ENCODE measurements around the gene SLC46A1.

Gene SLC46A1

DNA sequence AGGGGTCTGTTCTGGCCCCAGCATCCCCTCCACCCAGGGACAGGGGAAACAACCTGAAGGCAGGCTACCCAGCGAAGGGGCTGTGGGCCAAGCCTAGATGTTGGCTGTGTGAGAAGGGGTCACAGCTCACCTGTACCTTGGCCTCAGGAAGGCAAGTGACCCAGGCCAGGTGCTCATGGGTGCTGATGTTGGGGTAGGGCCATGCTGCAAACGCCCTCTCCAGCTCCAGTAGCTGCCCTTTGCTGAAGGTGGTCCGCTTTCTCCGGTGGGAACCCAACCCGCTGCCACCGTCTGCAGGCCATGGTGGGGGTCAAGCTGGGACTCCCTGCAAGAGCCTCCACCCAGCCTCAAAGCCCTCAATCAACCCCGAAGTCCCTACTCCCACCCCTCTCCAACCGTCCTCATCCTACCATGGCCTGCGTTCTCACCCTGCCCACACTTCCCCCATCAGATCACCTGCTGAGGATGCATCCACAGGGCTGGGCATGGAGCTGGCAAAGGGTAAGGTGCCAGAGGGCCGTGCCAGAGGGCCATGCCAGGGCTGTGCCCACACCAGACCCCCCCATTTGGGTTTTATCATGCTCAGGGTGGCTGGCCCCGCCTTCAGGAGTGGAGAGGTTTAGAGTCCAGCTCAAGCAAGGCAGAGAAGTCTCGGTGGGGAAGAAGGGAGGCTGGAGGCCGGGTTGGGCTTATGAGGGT is 41.2 kb downstream of the SLC46A1 start, which contains the start of gene SEBOX:
SEBOX (minus strand) TSS at position 535 of the 699 bp plus-strand sequence; CDS start at position 487, 48 bp downstream.
- H3K4me3 ChIP-seq (ENCODE audit: low read depth, low read length): no peak within 1 kb of the TSS
- TF ChIP-seq, protein P1, sequence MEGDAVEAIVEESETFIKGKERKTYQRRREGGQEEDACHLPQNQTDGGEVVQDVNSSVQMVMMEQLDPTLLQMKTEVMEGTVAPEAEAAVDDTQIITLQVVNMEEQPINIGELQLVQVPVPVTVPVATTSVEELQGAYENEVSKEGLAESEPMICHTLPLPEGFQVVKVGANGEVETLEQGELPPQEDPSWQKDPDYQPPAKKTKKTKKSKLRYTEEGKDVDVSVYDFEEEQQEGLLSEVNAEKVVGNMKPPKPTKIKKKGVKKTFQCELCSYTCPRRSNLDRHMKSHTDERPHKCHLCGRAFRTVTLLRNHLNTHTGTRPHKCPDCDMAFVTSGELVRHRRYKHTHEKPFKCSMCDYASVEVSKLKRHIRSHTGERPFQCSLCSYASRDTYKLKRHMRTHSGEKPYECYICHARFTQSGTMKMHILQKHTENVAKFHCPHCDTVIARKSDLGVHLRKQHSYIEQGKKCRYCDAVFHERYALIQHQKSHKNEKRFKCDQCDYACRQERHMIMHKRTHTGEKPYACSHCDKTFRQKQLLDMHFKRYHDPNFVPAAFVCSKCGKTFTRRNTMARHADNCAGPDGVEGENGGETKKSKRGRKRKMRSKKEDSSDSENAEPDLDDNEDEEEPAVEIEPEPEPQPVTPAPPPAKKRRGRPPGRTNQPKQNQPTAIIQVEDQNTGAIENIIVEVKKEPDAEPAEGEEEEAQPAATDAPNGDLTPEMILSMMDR (IDR thresholded peaks at IDR 0.05; ENCODE audit: low read depth, low read length): no peak

DNA sequence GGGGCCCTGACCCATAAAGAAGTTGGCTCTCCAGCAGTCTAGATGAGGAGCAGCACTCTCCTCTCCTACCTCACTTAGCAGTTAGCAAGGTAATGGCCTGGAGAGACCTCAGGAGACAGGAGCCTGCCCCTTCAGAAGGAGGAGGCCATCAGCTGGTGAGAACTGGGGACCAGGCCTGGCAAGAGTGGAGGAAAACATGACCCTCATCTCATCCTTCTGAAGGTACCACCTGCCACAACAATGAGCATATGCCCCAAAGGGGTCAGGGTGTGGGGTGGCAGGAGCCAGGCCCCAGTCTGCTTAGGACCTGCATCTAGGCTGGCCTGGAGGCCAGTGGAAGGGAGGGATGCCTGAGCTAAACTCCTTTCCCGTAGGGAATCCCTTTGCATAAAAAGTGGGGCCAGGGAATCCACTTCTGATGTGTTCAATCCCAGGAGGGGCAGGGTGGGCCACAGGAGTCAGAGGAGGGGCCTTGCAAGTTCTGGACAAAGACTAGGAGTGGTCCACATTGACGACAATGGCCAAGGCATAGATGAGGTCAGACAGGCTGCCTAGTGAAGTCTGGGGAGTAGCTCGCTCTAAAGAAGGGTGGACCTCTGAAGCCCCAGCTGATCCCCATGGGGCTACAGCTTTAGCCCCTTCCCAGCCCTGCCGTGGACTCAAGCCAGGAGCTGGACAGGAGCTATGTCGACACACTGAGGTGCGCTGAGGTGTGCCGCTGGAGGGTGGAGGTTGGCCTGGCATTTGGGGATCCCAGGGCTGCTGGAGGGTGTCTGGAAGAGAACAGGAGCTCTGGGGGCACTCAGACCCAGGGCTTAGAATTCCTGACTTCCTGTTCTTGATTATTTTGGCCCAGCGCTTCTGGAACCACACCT is 42.0 kb downstream of the SLC46A1 start:
- no peak overlapping the region for H3K4me3 ChIP-seq (ENCODE audit: low read depth, low read length)
- TF ChIP-seq, protein P1 (IDR thresholded peaks at IDR 0.05; ENCODE audit: low read depth, low read length): no peak

DNA sequence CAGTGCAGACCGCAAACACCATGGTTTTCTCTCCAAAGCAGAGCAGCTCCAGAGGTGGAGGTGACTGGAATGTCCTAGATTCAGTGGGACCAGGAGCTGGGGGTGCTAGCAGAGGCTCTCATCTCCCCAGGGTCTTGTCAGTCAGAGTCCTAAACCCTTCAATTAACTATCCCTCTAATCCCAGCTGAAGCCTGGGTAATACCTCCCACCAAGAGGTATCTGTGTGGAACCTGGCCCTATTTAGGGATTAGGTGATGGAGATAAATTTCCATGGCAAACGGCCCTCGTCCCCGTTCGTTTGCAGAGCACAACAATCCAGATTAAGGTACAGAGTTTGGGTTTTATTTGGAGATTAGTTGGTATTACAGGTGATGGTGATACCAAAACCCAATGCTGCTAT is 42.8 kb downstream of the SLC46A1 start:
- TF ChIP-seq, protein P1 (IDR thresholded peaks at IDR 0.05; ENCODE audit: low read depth, low read length): no peak
- no peak overlapping the region for H3K4me3 ChIP-seq (ENCODE audit: low read depth, low read length)

DNA sequence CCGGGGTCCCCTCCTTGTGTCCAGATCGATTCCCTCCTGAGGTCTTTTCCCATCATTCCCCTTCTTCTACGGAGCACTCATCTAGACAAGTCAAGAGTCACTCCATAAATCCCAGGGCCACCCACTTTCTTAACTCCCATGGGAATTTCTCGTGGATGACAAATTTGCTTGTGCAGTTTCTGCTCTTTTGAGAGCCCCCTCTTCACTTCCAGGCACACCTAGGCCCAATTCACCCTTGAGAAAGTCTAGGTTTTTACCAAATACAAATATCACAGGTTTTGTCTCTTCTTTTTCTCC is 48.2 kb downstream of the SLC46A1 start:
- TF ChIP-seq, protein P1 (IDR thresholded peaks at IDR 0.05; ENCODE audit: low read depth, low read length): no peak
- peak overlapping the region; percentile 73 for H3K4me3 ChIP-seq (ENCODE audit: low read depth, low read length)

DNA sequence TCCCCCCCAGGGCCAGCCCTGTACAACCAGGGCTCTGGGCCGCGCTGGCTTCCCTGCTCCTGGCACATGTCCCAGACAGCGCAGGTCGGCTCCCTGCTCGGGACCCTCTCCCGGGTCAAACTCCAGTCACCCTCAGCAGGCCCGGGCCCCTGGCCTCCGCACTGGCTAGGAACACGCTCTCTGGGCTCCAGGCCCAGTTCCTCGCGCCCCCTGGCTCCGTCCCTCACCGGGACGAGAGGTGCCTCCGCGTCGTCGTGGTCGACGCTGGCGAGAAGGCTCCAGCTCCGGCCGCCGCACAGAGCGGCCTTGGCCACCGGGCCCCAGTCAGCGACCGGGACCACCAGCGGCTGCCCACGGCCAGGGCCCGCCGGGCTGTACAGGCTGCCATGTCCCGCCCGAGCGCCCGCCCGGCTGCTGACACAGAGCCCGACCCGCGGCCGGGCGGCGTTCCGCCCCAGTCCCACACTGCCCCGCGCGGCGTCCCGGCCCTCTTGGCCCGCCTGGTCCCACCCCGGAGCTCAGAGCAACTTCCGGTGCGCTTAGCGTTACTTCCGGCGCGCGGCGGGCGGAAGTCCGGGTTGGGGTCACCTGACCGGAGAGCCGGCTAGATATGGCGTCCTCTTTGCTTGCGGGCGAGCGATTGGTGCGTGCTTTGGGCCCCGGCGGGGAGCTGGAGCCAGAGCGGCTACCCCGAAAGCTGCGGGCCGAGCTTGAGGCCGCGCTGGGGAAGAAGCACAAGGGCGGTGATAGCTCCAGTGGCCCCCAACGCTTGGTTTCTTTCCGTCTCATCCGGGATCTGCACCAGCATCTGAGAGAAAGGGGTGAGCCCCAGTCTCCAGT is 48.7 kb downstream of the SLC46A1 start, which contains the start of gene POLDIP2:
POLDIP2 (minus strand) TSS at position 467 of the 840 bp plus-strand sequence; CDS start at position 388, 79 bp downstream.
- H3K4me3 ChIP-seq (ENCODE audit: low read depth, low read length): peak within 1 kb of the TSS; percentile 73
- TF ChIP-seq, protein P1 (IDR thresholded peaks at IDR 0.05; ENCODE audit: low read depth, low read length): no peak

DNA sequence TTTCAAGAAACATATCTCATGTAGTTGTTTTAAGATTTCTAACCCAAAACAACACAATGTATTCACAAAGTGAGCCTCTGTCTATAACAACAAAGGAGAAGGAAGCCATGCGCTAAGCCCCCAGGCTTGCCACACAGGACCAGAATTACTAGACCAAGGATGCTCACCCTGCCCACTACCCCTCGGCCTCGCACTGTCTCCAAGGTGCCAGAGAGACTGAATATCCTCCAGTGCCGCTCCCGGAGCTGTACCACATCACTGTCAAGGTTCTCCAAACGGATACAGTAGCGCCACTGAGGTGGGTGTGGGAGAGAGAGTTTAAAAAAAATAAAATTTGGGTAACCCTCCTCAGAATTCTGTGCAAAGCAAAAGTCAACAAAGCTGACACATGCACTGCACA is 55.7 kb downstream of the SLC46A1 start:
- TF ChIP-seq, protein P1 (IDR thresholded peaks at IDR 0.05; ENCODE audit: low read depth, low read length): no peak
- no peak overlapping the region for H3K4me3 ChIP-seq (ENCODE audit: low read depth, low read length)
